Hippocampal formation (tissue), 2 donors: ENCODE results near the gene UBXN10.
A peak's percentile ranks its signal among the peaks of the same experiment; 100 is the strongest.

Source experiments
- DNase-seq, 2 donors: peaks; one replicate each; lab custom pipeline; 2025; lab: John Stamatoyannopoulos, UW

Gene UBXN10

GRCh38 chr1:20183616-20184271 is 2.2 kb upstream of the UBXN10 start:
- no peak for DNase-seq

- DNase-seq: no peak
These were observed 1.4 kb upstream of the UBXN10 start for GRCh38 chr1:20184481-20184900.

- no peak for DNase-seq
These were observed 681 bp upstream of the UBXN10 start for GRCh38 chr1:20184997-20185833.

- DNase-seq: no peak
These were observed 1.4 kb downstream of the UBXN10 start for GRCh38 chr1:20187103-20187812.

GRCh38 chr1:20187813-20188454 is 2.0 kb downstream of the UBXN10 start:
- DNase-seq: no peak

- DNase-seq: no peak
These were observed 2.5 kb downstream of the UBXN10 start for GRCh38 chr1:20188455-20188817.

GRCh38 chr1:20189664-20190063 is 3.8 kb downstream of the UBXN10 start:
- no peak for DNase-seq

GRCh38 chr1:20190256-20191160 is 4.6 kb downstream of the UBXN10 start:
- no peak for DNase-seq

- DNase-seq: no peak
These were observed 5.5 kb downstream of the UBXN10 start for GRCh38 chr1:20191266-20191825.

- no peak for DNase-seq
These were observed 6.5 kb downstream of the UBXN10 start for GRCh38 chr1:20192364-20192763.

GRCh38 chr1:20192871-20193411 is 7.0 kb downstream of the UBXN10 start:
- DNase-seq: no peak

GRCh38 chr1:20194224-20194623 is 8.3 kb downstream of the UBXN10 start:
- no peak for DNase-seq

- peak in 1 of 2 donors; percentile 47 for DNase-seq
These were observed 9.0 kb downstream of the UBXN10 start for GRCh38 chr1:20194757-20195461.

GRCh38 chr1:20195462-20195780 is 9.5 kb downstream of the UBXN10 start:
- no peak for DNase-seq

- no peak for DNase-seq
These were observed 11.5 kb downstream of the UBXN10 start for GRCh38 chr1:20197329-20197791.

- DNase-seq: no peak
These were observed 12.4 kb downstream of the UBXN10 start for GRCh38 chr1:20198296-20198695.

- no peak for DNase-seq
These were observed 13.0 kb downstream of the UBXN10 start for GRCh38 chr1:20198918-20199317.

GRCh38 chr1:20199403-20199802 is 13.5 kb downstream of the UBXN10 start:
- no peak for DNase-seq

GRCh38 chr1:20199840-20200239 is 13.9 kb downstream of the UBXN10 start:
- DNase-seq: no peak

GRCh38 chr1:20200966-20201365 is 15.1 kb downstream of the UBXN10 start:
- no peak for DNase-seq
